ENCODE measurements around the gene IFRD2. TPM values are rescaled to one million over a fixed set of nuclear protein-coding genes. Genes with fewer than 3 reads are reported as not detected.
A peak's percentile ranks its signal among the peaks of the same experiment; 100 is the strongest.

Gene IFRD2
- total and polyA plus RNA-seq, 9 of the 15 experiments (the other 6 are each of a cell fraction or from before 2014, with no cell fraction given), result 30.5 to 115 (median 52.8) TPM

- TF ChIP-seq FIP1L1 (IDR thresholded peaks at IDR 0.05; ENCODE audit: low read depth, low read length, poor library complexity, severe bottlenecking), result no peak
- TF ChIP-seq CREM (IDR thresholded peaks at IDR 0.05; ENCODE audit: low read depth), result 0 out of 2 replicates have a peak, but pooled peaks have one; percentile 48
- TF ChIP-seq VEZF1 (CRISPR knock-in tag; IDR thresholded peaks at IDR 0.05), result 0 out of 2 replicates have a peak, but pooled peaks have one; percentile 14
- TF ChIP-seq KAT7 (CRISPR knock-in tag; IDR thresholded peaks at IDR 0.05; ENCODE audit: borderline replicate concordance), result 0 out of 2 replicates have a peak, but pooled peaks have one; percentile 55
- peak in 1 of 2 experiments; percentile 68; a peak in 1 of 4 replicates for TF ChIP-seq MAZ (CRISPR knock-in tag; conservative IDR thresholded peaks at IDR 0.05 in 1 of 2, IDR thresholded peaks at IDR 0.05 in 1 of 2)
- no peak for TF ChIP-seq BCLAF1 (IDR thresholded peaks at IDR 0.05; ENCODE audit: borderline replicate concordance in 1 of 2, control insufficient read depth in 1 of 2, low read depth in 2 of 2, low read length in 1 of 2)
- TF ChIP-seq NCOA1 (IDR thresholded peaks at IDR 0.05; ENCODE audit: low read depth), result no peak
- no peak for TF ChIP-seq PREB (CRISPR knock-in tag; IDR thresholded peaks at IDR 0.05)
- no peak for TF ChIP-seq ZBTB17 (CRISPR knock-in tag; IDR thresholded peaks at IDR 0.05)
- TF ChIP-seq AFF4 (CRISPR knock-in tag; IDR thresholded peaks at IDR 0.05), result no peak
- 0 out of 2 replicates have a peak, but pooled peaks have one; percentile 8 for TF ChIP-seq ZFX (CRISPR knock-in tag; IDR thresholded peaks at IDR 0.05)
- TF ChIP-seq PBX2 (CRISPR knock-in tag; IDR thresholded peaks at IDR 0.05; ENCODE audit: low read depth), result no peak
- TF ChIP-seq PBX2 (tag; conservative IDR thresholded peaks at IDR 0.05; ENCODE audit: low read depth), result no peak
Observed at GRCh38 chr3:50274371-50275104, 17.7 kb downstream of the IFRD2 start (continued).
